Inflammatory macrophage treated with lipopolysaccharide for 4 hours (primary cell): ENCODE measurements around the gene NAV1.
A peak's percentile ranks its signal among the peaks of the same experiment; 100 is the strongest.

ENCODE experiments used
- DNase-seq: peaks from one replicate; pipeline ENCODE4 v3.0.0-alpha.2; 2020

Gene NAV1

GRCh38 chr1:201551877-201552731 lies 13.2 kb downstream of the NAV1 start:
- DNase-seq = peak; percentile 97

- DNase-seq = no peak
These were observed 14.0 kb downstream of the NAV1 start for GRCh38 chr1:201552941-201553351.

- no peak for DNase-seq
These were observed 14.7 kb downstream of the NAV1 start for GRCh38 chr1:201553496-201554189.

GRCh38 chr1:201554190-201554600 lies 15.3 kb downstream of the NAV1 start:
- DNase-seq = no peak

GRCh38 chr1:201554789-201555592 lies 16.1 kb downstream of the NAV1 start:
- DNase-seq = no peak

- no peak for DNase-seq
These were observed 16.6 kb downstream of the NAV1 start for GRCh38 chr1:201555593-201555945.

- no peak for DNase-seq
These were observed 18.1 kb downstream of the NAV1 start for GRCh38 chr1:201556841-201557571.

GRCh38 chr1:201557572-201557958 lies 18.6 kb downstream of the NAV1 start:
- no peak for DNase-seq

- peak; percentile 65 for DNase-seq
These were observed 20.8 kb downstream of the NAV1 start for GRCh38 chr1:201559679-201560162.

GRCh38 chr1:201560328-201561194 lies 21.6 kb downstream of the NAV1 start:
- no peak for DNase-seq

GRCh38 chr1:201561195-201561564 lies 22.3 kb downstream of the NAV1 start:
- no peak for DNase-seq

- DNase-seq = no peak
These were observed 22.7 kb downstream of the NAV1 start for GRCh38 chr1:201561601-201562000.

GRCh38 chr1:201562257-201562656 lies 23.3 kb downstream of the NAV1 start:
- no peak for DNase-seq

GRCh38 chr1:201562659-201563405 lies 23.9 kb downstream of the NAV1 start:
- DNase-seq = no peak

GRCh38 chr1:201563406-201563780 lies 24.5 kb downstream of the NAV1 start:
- no peak for DNase-seq

GRCh38 chr1:201563941-201564340 lies 25.0 kb downstream of the NAV1 start:
- DNase-seq = no peak

- DNase-seq = no peak
These were observed 26.2 kb downstream of the NAV1 start for GRCh38 chr1:201565024-201565730.

- DNase-seq = no peak
These were observed 27.0 kb downstream of the NAV1 start for GRCh38 chr1:201565771-201566528.

GRCh38 chr1:201566529-201566823 lies 27.5 kb downstream of the NAV1 start:
- no peak for DNase-seq
